ENCODE data around the gene FAF1. TPM values are rescaled to one million over a fixed set of nuclear protein-coding genes. Genes with fewer than 3 reads are reported as not detected.

The FAF1 gene
- total RNA-seq, 4 donors from 2014 or later: 25.1 to 55.7 (median 38.8) TPM

DNA sequence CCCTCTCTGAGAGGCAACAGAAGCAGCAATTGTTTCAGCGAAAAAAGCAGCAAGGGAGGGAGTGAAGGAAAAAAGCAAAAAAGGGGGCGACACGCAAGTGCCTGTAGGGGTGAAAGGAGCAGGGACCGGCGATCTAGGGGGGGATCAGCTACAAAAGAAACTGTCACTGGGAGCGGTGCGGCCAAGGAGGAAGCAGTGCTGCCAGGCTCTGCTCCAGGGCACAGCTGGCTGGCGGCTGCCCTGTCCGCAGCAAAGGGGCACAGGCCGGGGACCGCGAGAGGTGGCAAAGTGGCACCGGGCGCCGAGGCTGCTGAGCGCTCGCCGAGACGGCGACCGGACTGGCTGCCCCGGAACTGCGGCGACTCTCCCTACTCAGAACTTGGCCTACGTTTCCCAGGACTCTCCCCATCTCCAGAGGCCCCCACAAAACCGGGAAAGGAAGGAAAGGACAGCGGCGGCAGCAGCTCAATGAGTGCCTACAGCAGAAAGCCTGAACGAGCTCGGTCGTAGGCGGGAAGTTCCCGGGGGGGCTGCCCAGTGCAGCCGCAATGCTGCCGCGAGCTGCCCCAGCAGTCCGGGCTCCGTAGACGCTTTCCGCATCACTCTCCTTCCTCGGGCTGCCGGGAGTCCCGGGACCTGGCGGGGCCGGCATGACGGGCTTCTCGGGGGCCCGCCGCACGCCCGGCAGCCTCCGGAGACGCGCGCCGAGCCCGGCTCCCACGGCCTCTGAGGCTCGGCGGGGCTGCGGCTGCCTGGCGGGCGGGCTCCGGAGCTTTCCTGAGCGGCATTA, 8.9 kb upstream of the FAF1 start:
- DNase-seq (ENCODE audit: low spot score in 2 of 2): peak in 1 of 2 donors; percentile 9
- H3K4me1 ChIP-seq: peaks cover 0 to 22% (median 6%) of the 10 kb centered on the region in 4 donors

DNA sequence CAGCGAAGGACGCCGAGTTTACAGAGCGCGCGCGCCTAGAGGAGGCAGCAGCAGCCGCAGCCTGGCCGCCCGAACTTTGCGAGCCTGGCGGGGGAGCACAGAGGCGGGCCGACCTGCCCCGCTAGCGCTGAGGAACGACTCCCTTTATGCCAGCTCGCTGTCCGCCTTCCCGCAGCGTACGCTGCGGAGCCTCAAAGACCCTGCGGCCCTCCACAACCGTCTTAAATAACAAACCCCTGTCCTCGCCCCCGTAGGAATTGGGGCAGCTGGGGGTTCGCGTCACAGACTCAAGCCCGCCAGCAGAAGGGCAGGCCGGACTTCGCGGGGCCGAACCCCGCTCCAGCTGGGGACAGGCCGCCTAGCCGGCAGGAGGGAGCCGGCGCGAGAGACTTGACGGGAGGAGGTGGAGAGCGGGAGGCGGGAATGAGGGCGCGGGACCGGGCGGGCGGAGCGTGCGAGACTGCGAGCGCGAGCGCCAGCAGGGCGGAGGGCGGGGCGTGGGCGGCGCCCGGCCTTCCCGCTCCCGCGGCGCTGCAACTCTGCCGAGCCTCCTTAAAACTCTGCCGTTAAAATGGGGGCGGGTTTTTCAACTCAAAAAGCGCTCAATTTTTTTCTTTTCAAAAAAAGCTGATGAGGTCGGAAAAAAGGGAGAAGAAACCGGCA, 8.2 kb upstream of the FAF1 start:
- H3K4me3 ChIP-seq: peak overlapping the region; percentile 74 to 87 (median 76)
- H3K36me3 ChIP-seq: no peaks in the 10 kb centered on the region
- H3K27ac ChIP-seq: peak overlapping the region; percentile 92 to 98 (median 98)
- no peaks in the 10 kb centered on the region for H3K9me3 ChIP-seq
- TF ChIP-seq EP300 (IDR thresholded peaks at IDR 0.05): peak in 1 of 2 donors; percentile 95
- peak; percentile 75 to 76 for TF ChIP-seq POLR2A (IDR thresholded peaks at IDR 0.05)
- TF ChIP-seq, protein P1, sequence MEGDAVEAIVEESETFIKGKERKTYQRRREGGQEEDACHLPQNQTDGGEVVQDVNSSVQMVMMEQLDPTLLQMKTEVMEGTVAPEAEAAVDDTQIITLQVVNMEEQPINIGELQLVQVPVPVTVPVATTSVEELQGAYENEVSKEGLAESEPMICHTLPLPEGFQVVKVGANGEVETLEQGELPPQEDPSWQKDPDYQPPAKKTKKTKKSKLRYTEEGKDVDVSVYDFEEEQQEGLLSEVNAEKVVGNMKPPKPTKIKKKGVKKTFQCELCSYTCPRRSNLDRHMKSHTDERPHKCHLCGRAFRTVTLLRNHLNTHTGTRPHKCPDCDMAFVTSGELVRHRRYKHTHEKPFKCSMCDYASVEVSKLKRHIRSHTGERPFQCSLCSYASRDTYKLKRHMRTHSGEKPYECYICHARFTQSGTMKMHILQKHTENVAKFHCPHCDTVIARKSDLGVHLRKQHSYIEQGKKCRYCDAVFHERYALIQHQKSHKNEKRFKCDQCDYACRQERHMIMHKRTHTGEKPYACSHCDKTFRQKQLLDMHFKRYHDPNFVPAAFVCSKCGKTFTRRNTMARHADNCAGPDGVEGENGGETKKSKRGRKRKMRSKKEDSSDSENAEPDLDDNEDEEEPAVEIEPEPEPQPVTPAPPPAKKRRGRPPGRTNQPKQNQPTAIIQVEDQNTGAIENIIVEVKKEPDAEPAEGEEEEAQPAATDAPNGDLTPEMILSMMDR (IDR thresholded peaks at IDR 0.05): peak; percentile 21 to 79 (median 44)
- H3K4me1 ChIP-seq: peaks cover 0 to 15% (median 6%) of the 10 kb centered on the region in 4 donors
- WGBS, 2 donors: 1% methylated on average over 37 to 50 of the region's 70 CpGs
- H3K27me3 ChIP-seq: peaks cover 0 to 7% of the 10 kb centered on the region in 2 donors
- peak; percentile 75 to 82 for DNase-seq (ENCODE audit: low spot score in 2 of 2)

More for the DNA sequence above, 8.9 kb upstream of the FAF1 start:
- 0 to 1% methylated on average over 23 to 37 of the region's 65 CpGs for WGBS, 2 donors
- Histone ChIP-seq H3K27me3 (peaks cover 0 to 7% of the 10 kb centered on the region in 2 donors), H3K27ac (peak overlapping the region; percentile 92 to 98 (median 98)), H3K36me3 (no peaks in the 10 kb centered on the region), H3K9me3 (no peaks in the 10 kb centered on the region), H3K4me3 (peak overlapping the region; percentile 74 to 87 (median 76))
- no peak for TF ChIP-seq POLR2A (IDR thresholded peaks at IDR 0.05)
- TF ChIP-seq EP300 (IDR thresholded peaks at IDR 0.05): no peak
- TF ChIP-seq, protein P1 (IDR thresholded peaks at IDR 0.05): no peak

GRCh38 chr1:50967416-50968157, 7.5 kb upstream of the FAF1 start:
- Histone ChIP-seq H3K36me3 (no peaks in the 10 kb centered on the region), H3K27ac (peak overlapping the region; percentile 92 to 98 (median 98)), H3K4me3 (peak overlapping the region; percentile 74 to 87 (median 76)), H3K4me1 (peaks cover 0 to 12% (median 6%) of the 10 kb centered on the region in 4 donors), H3K27me3 (peaks cover 0 to 7% of the 10 kb centered on the region in 2 donors), H3K9me3 (no peaks in the 10 kb centered on the region)
- TF ChIP-seq, protein P1 (IDR thresholded peaks at IDR 0.05): no peak
- TF ChIP-seq EP300 (IDR thresholded peaks at IDR 0.05) (no peak), POLR2A (IDR thresholded peaks at IDR 0.05) (no peak)
- no peak for DNase-seq (ENCODE audit: low spot score in 2 of 2)
- 6 to 10% methylated on average over 17 of the region's 17 CpGs for WGBS, 2 donors

- H3K27ac ChIP-seq: peak overlapping the region; percentile 92 to 98 (median 98)
- peaks cover 0 to 12% (median 6%) of the 10 kb centered on the region in 4 donors for H3K4me1 ChIP-seq
- no peak for DNase-seq (ENCODE audit: low spot score in 2 of 2)
- no peak for TF ChIP-seq EP300 (IDR thresholded peaks at IDR 0.05)
- H3K9me3 ChIP-seq: no peaks in the 10 kb centered on the region
- peak overlapping the region in 3 of 4 donors; percentile 74 to 87 (median 76) for H3K4me3 ChIP-seq
- H3K27me3 ChIP-seq: peaks cover 0 to 7% of the 10 kb centered on the region in 2 donors
- no peaks in the 10 kb centered on the region for H3K36me3 ChIP-seq
- 53 to 56% methylated on average over 3 of the region's 3 CpGs for WGBS, 2 donors
Observed at GRCh38 chr1:50966991-50967390, 6.9 kb upstream of the FAF1 start.

DNA sequence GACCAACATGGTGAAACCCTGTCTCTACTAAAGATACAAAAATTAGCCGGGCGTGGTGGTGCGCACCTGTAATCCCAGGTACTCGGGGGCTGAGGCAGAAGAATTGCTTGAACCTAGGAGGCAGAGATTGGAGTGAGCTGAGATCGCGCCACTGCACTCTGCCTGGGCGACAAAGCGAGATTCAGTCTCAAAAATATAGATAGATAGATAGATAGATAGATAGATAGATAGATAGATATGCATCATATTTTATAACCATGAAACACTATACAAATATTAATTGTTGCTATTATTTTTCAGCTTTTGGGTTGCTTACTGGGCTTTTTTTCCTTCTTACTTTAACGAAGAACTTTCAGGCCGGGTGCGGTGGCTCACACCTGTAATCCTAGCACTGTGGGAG, 4.8 kb upstream of the FAF1 start:
- WGBS, 2 donors: 94 to 96% methylated on average over 11 of the region's 11 CpGs
- Histone ChIP-seq H3K9me3 (no peaks in the 10 kb centered on the region), H3K4me1 (peaks cover 0 to 20% (median 6%) of the 10 kb centered on the region in 4 donors), H3K4me3 (no peak overlapping the region), H3K36me3 (no peaks in the 10 kb centered on the region), H3K27me3 (no peaks in the 10 kb centered on the region), H3K27ac (no peak overlapping the region)
- DNase-seq (ENCODE audit: low spot score in 2 of 2): no peak
- TF ChIP-seq EP300 (IDR thresholded peaks at IDR 0.05): no peak
- TF ChIP-seq POLR2A (IDR thresholded peaks at IDR 0.05): no peak
- TF ChIP-seq, protein P1 (IDR thresholded peaks at IDR 0.05): no peak

Data from tibial nerve (tissue), 4 donors.